HG03571 (cell line): ENCODE results near the gene ISYNA1.

Source experiments
- ATAC-seq: cut with Tn5 transposase; IDR thresholded peaks from one replicate; pipeline ENCODE4 v1.9.1; 2021; ENCODE audit not compliant: unreplicated experiment

Gene ISYNA1

GRCh38 chr19:18437491-18438330, at the start of gene ISYNA1:
TSS of gene ISYNA1 (minus strand) at chr19:18438133. CDS start at chr19:18437979, 154 bp downstream.
- ATAC-seq: no peak

GRCh38 chr19:18486746-18487145, 48.8 kb upstream of the ISYNA1 start:
- no peak for ATAC-seq

- no peak for ATAC-seq
Observed at GRCh38 chr19:18484992-18485391, 47.1 kb upstream of the ISYNA1 start.

GRCh38 chr19:18483119-18483890, 45.4 kb upstream of the ISYNA1 start:
- ATAC-seq: no peak

- no peak for ATAC-seq
Observed at GRCh38 chr19:18481505-18482222, 43.7 kb upstream of the ISYNA1 start.

GRCh38 chr19:18480006-18480691, 42.2 kb upstream of the ISYNA1 start:
- no peak for ATAC-seq

GRCh38 chr19:18478545-18479311, 40.8 kb upstream of the ISYNA1 start:
- peak; percentile 82 for ATAC-seq

- ATAC-seq: no peak
Observed at GRCh38 chr19:18477974-18478373, 40.0 kb upstream of the ISYNA1 start.

- ATAC-seq: no peak
Observed at GRCh38 chr19:18477042-18477779, 39.3 kb upstream of the ISYNA1 start.

- ATAC-seq: no peak
Observed at GRCh38 chr19:18476507-18477041, 38.6 kb upstream of the ISYNA1 start.

- no peak for ATAC-seq
Observed at GRCh38 chr19:18475762-18476331, 37.9 kb upstream of the ISYNA1 start.

- no peak for ATAC-seq
Observed at GRCh38 chr19:18475004-18475453, 37.1 kb upstream of the ISYNA1 start.

GRCh38 chr19:18474366-18474887, 36.5 kb upstream of the ISYNA1 start:
- no peak for ATAC-seq

GRCh38 chr19:18473706-18474087, 35.8 kb upstream of the ISYNA1 start:
- no peak for ATAC-seq

- ATAC-seq: no peak
Observed at GRCh38 chr19:18473003-18473705, 35.2 kb upstream of the ISYNA1 start.

- ATAC-seq: no peak
Observed at GRCh38 chr19:18470787-18471186, 32.9 kb upstream of the ISYNA1 start.

GRCh38 chr19:18469069-18469846, 31.3 kb upstream of the ISYNA1 start:
- no peak for ATAC-seq
